ENCODE data around the gene NIF3L1.

The NIF3L1 gene

DNA sequence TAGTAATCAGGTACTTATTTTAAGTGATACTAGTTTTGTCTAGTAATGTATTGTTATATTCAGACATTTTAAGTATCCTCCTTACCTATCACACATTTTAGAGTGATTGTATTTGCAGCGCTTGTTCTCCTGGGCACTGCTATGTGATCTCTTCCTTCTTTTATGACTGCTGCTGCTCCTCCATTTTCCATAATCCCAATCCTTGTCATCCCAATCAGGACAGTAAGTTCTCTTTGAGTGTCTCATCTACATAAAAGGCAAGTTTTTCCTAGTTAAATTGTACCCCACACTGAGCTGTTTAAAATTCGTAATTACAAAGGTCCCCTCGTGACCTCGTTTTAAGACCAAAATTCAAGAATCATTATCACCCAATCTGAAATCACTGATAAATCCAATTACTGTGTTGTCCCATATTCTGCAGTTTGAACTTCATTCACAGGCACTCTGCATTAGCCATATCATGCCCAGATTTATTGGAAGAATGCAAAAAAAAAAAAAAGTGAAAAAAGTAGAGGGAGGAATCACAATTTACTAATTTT, 27.5 kb upstream of the NIF3L1 start:
- H2AFZ ChIP-seq (ENCODE audit: low read length): no peak overlapping the region
- H3K9ac ChIP-seq (ENCODE audit: low read length): peak overlapping the region; percentile 96
- 0 out of 2 replicates have a peak, but pooled peaks cover 3% of the 10 kb centered on the region for H3F3A ChIP-seq (ENCODE audit: insufficient read depth, low read length)

DNA sequence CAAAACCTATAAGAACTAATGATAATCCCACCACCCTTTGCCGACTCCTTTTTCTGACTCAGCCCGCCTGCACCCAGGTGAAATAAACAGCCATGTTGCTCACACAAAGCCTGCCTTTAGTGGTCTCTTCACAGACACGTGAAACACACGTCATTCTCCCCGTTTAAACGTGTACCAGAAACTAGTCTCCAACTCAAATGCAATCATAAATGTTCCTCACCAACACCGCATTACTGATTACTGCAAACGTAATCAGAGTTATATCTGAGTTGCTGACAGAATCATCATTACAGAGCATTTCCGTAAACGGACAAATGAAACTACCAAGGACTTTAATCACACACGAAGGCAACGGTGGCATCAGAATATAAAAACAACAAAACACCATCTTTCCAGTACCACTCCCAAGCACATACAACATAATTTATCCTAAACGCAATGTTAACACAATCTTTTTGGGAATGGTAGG, 26.6 kb upstream of the NIF3L1 start:
- Histone ChIP-seq H3K36me3 (ENCODE audit: insufficient read depth, low read length) (peaks cover 60% of the 10 kb centered on the region), H3K27me3 (ENCODE audit: insufficient read depth, low read length) (no peaks in the 10 kb centered on the region), H3K9me2 (ENCODE audit: low read depth, low read length) (no peaks in the 10 kb centered on the region), H3K79me2 (ENCODE audit: insufficient read depth, low read length) (peaks cover 53% of the 10 kb centered on the region), H4K20me1 (ENCODE audit: insufficient read depth, low read length) (peaks cover 4% of the 10 kb centered on the region; the same call in 1 of the 2 replicates), H3K4me1 (ENCODE audit: insufficient read depth, low read length, severe bottlenecking) (peaks cover 25% of the 10 kb centered on the region), H3K4me2 (ENCODE audit: low read length) (peak overlapping the region; percentile 86), H3F3A (ENCODE audit: insufficient read depth, low read length) (0 out of 2 replicates have a peak, but pooled peaks cover 3% of the 10 kb centered on the region), H3K9me3 (ENCODE audit: low read length) (no peaks in the 10 kb centered on the region), H3K4me3 (ENCODE audit: low read depth, low read length, poor library complexity, severe bottlenecking) (peak overlapping the region; percentile 79), H3K27ac (ENCODE audit: low read depth, low read length, poor library complexity, severe bottlenecking) (peak overlapping the region; percentile 84), H2AFZ (ENCODE audit: low read length) (no peak overlapping the region), H3K9ac (ENCODE audit: low read length) (peak overlapping the region; percentile 96)
- TF ChIP-seq EZH2 (IDR thresholded peaks at IDR 0.05; ENCODE audit: borderline replicate concordance, low read length): no peak
- TF ChIP-seq, protein P1, sequence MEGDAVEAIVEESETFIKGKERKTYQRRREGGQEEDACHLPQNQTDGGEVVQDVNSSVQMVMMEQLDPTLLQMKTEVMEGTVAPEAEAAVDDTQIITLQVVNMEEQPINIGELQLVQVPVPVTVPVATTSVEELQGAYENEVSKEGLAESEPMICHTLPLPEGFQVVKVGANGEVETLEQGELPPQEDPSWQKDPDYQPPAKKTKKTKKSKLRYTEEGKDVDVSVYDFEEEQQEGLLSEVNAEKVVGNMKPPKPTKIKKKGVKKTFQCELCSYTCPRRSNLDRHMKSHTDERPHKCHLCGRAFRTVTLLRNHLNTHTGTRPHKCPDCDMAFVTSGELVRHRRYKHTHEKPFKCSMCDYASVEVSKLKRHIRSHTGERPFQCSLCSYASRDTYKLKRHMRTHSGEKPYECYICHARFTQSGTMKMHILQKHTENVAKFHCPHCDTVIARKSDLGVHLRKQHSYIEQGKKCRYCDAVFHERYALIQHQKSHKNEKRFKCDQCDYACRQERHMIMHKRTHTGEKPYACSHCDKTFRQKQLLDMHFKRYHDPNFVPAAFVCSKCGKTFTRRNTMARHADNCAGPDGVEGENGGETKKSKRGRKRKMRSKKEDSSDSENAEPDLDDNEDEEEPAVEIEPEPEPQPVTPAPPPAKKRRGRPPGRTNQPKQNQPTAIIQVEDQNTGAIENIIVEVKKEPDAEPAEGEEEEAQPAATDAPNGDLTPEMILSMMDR (IDR thresholded peaks at IDR 0.05; ENCODE audit: low read length): no peak

More for the DNA sequence above, 27.5 kb upstream of the NIF3L1 start:
- H3K4me1 ChIP-seq (ENCODE audit: insufficient read depth, low read length, severe bottlenecking): peaks cover 25% of the 10 kb centered on the region
- no peaks in the 10 kb centered on the region for H3K9me2 ChIP-seq (ENCODE audit: low read depth, low read length)
- peak overlapping the region; percentile 86 for H3K4me2 ChIP-seq (ENCODE audit: low read length)
- H3K4me3 ChIP-seq (ENCODE audit: low read depth, low read length, poor library complexity, severe bottlenecking): peak overlapping the region; percentile 79
- H3K79me2 ChIP-seq (ENCODE audit: insufficient read depth, low read length): peaks cover 53% of the 10 kb centered on the region
- peaks cover 6% of the 10 kb centered on the region; the same call in 1 of the 2 replicates for H4K20me1 ChIP-seq (ENCODE audit: insufficient read depth, low read length)
- H3K36me3 ChIP-seq (ENCODE audit: insufficient read depth, low read length): peaks cover 69% of the 10 kb centered on the region
- no peaks in the 10 kb centered on the region for H3K27me3 ChIP-seq (ENCODE audit: insufficient read depth, low read length)
- TF ChIP-seq, protein P1 (IDR thresholded peaks at IDR 0.05; ENCODE audit: low read length): no peak
- no peak for TF ChIP-seq EZH2 (IDR thresholded peaks at IDR 0.05; ENCODE audit: borderline replicate concordance, low read length)
- H3K9me3 ChIP-seq (ENCODE audit: low read length): no peaks in the 10 kb centered on the region
- H3K27ac ChIP-seq (ENCODE audit: low read depth, low read length, poor library complexity, severe bottlenecking): no peak overlapping the region

DNA sequence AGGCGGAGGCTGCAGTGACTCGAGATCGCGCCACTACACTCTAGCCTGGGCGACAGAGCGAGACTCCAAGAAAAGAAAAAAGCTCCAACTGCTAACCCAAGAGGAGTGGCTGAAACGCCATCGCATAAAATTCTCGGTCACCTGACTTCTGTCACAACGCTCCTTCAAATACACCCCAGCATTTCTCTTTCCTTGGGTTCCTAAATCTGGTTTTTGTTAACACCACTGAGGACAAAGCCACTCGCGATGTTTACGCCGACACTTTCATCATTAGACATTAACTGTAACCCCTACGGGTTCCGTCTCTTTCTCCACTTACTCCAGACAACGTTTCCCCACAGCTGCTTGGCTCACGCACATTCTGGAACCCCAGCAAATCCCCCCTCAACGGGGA, 25.4 kb upstream of the NIF3L1 start:
- Histone ChIP-seq H3K4me1 (ENCODE audit: insufficient read depth, low read length, severe bottlenecking) (peaks cover 25% of the 10 kb centered on the region), H3F3A (ENCODE audit: insufficient read depth, low read length) (0 out of 2 replicates have a peak, but pooled peaks cover 3% of the 10 kb centered on the region), H3K36me3 (ENCODE audit: insufficient read depth, low read length) (peaks cover 48% of the 10 kb centered on the region), H3K9me3 (ENCODE audit: low read length) (no peaks in the 10 kb centered on the region), H3K27ac (ENCODE audit: low read depth, low read length, poor library complexity, severe bottlenecking) (peak overlapping the region; percentile 84), H2AFZ (ENCODE audit: low read length) (no peak overlapping the region), H3K79me2 (ENCODE audit: insufficient read depth, low read length) (peaks cover 53% of the 10 kb centered on the region), H3K27me3 (ENCODE audit: insufficient read depth, low read length) (no peaks in the 10 kb centered on the region), H3K4me2 (ENCODE audit: low read length) (peak overlapping the region; percentile 86), H4K20me1 (ENCODE audit: insufficient read depth, low read length) (peaks cover 3% of the 10 kb centered on the region; the same call in 1 of the 2 replicates), H3K4me3 (ENCODE audit: low read depth, low read length, poor library complexity, severe bottlenecking) (peak overlapping the region; percentile 79), H3K9ac (ENCODE audit: low read length) (peak overlapping the region; percentile 96), H3K9me2 (ENCODE audit: low read depth, low read length) (no peaks in the 10 kb centered on the region)
- TF ChIP-seq, protein P1 (IDR thresholded peaks at IDR 0.05; ENCODE audit: low read length): no peak
- no peak for TF ChIP-seq EZH2 (IDR thresholded peaks at IDR 0.05; ENCODE audit: borderline replicate concordance, low read length)
